CD8-positive, alpha-beta memory T cell (primary cell): ENCODE results near the gene ASB3. TPM values are rescaled to one million over a fixed set of nuclear protein-coding genes. Genes with fewer than 3 reads are reported as not detected.
A peak's percentile ranks its signal among the peaks of the same experiment; 100 is the strongest.

Experiments
- CTCF ChIA-PET: fragments of 350-600 bp; sonication (Branson Sonifier 250); formaldehyde crosslinking; loops from one replicate; lab custom pipeline; 2021; ENCODE audit warnings: antibody characterized with exemption; lab: Charles Lee
- POLR2A ChIA-PET: fragments of 350-600 bp; sonication (Branson Sonifier 250); formaldehyde crosslinking; loops from one replicate; lab custom pipeline; 2021; ENCODE audit warnings: antibody characterized with exemption; lab: Charles Lee
- DNase-seq, 5 donors: peaks; one replicate each; pipeline versions ENCODE4 v3.0.0 to v3.0.0-alpha.2; 2020 to 2022; ENCODE audit warnings: mixed read lengths in 1 of 5
- H3K27ac ChIP-seq: one replicate; pipeline ENCODE4 v1.7.0; 2013; ENCODE audit warnings: low read depth, mild to moderate bottlenecking, low read length, moderate library complexity
- H3K27me3 ChIP-seq: 2 replicates; pipeline ENCODE4 v1.7.0; 2013; ENCODE audit warnings: low read length, mild to moderate bottlenecking; ENCODE audit not compliant: insufficient read depth, poor library complexity, severe bottlenecking
- H3K36me3 ChIP-seq: 2 replicates; pipeline ENCODE4 v1.7.0; 2013; ENCODE audit warnings: mild to moderate bottlenecking, low read length, moderate library complexity; ENCODE audit not compliant: insufficient read depth
- H3K4me1 ChIP-seq: 2 replicates; pipeline ENCODE4 v1.7.0; 2013; ENCODE audit warnings: mild to moderate bottlenecking, low read length, moderate library complexity; ENCODE audit not compliant: insufficient read depth
- H3K4me3 ChIP-seq: 2 replicates; pipeline ENCODE4 v1.7.0; 2013; ENCODE audit warnings: mild to moderate bottlenecking, low read length
- H3K9me3 ChIP-seq: 2 replicates; pipeline ENCODE4 v1.7.0; 2013; ENCODE audit warnings: mild to moderate bottlenecking, low read length
- H3K27ac Mint-ChIP-seq, 8 donors: one replicate each; pipeline ENCODE4 v1.8.0; 2020 to 2021; ENCODE audit warnings: mixed read lengths in 8 of 8, mild to moderate bottlenecking in 6 of 8, inconsistent platforms in 3 of 8, moderate library complexity in 3 of 8
- H3K27me3 Mint-ChIP-seq, 2 donors: one replicate each; pipeline ENCODE4 v1.8.0; 2020 to 2021; ENCODE audit warnings: mixed read lengths in 2 of 2, mild to moderate bottlenecking in 1 of 2, moderate library complexity in 1 of 2
- H3K36me3 Mint-ChIP-seq, 3 donors: one replicate each; pipeline ENCODE4 v1.8.0; 2020 to 2021; ENCODE audit warnings: mixed read lengths in 3 of 3, inconsistent platforms in 1 of 3, mild to moderate bottlenecking in 1 of 3
- H3K4me1 Mint-ChIP-seq, 3 donors: one replicate each; pipeline ENCODE4 v1.8.0; 2020 to 2021; ENCODE audit warnings: mixed read lengths in 3 of 3, inconsistent platforms in 1 of 3, mild to moderate bottlenecking in 1 of 3
- H3K4me3 Mint-ChIP-seq, 7 donors: one replicate each; pipeline ENCODE4 v1.8.0; 2020 to 2021; ENCODE audit warnings: mixed read lengths in 7 of 7, mild to moderate bottlenecking in 6 of 7, moderate library complexity in 4 of 7, inconsistent platforms in 2 of 7
- H3K9me3 Mint-ChIP-seq, 5 donors: one replicate each; pipeline ENCODE4 v1.8.0; 2020 to 2022; ENCODE audit warnings: mixed read lengths in 5 of 5, mild to moderate bottlenecking in 3 of 5, moderate library complexity in 2 of 5, inconsistent platforms in 1 of 5
- polyA plus RNA-seq: library from polyadenylated mRNA; unstranded; fragments of 300-500 nt; fragmentation: Illumina TruSeq; gene quantifications from one replicate; pipeline ENCODE4 v1.2.3, GENCODE V29; 2021
- total RNA-seq, 2 experiments: library from RNA; stranded (reverse); gene quantifications; one replicate each; pipeline ENCODE4 v1.2.3, GENCODE V29; 2021

The ASB3 gene
- total and polyA plus RNA-seq, 3 experiments from 2014 or later, result 17.8 to 24.4 (median 18.0) TPM

- H3K4me1 Mint-ChIP-seq, result peaks cover 59 to 71% (median 62%) of the 10 kb centered on the region in 3 donors
- POLR2A ChIA-PET, result no interaction called here
- no peaks in the 10 kb centered on the region for H3K27me3 ChIP-seq
- H3K4me3 Mint-ChIP-seq, result peak overlapping the region in 6 of 7 donors; percentile 46 to 99 (median 95)
- H3K27ac Mint-ChIP-seq, result peak overlapping the region; percentile 21 to 99 (median 86)
- no peaks in the 10 kb centered on the region for H3K9me3 ChIP-seq
- H3K4me3 ChIP-seq, result no peak overlapping the region
- no peak overlapping the region for H3K27ac ChIP-seq
- H3K36me3 Mint-ChIP-seq, result peaks cover 0 to 44% (median 7%) of the 10 kb centered on the region in 3 donors
- no peaks in the 10 kb centered on the region for H3K9me3 Mint-ChIP-seq
- H3K36me3 ChIP-seq, result no peaks in the 10 kb centered on the region
- peaks cover 37% of the 10 kb centered on the region for H3K4me1 ChIP-seq
- no peaks in the 10 kb centered on the region for H3K27me3 Mint-ChIP-seq
- DNase-seq, result no peak
- CTCF ChIA-PET, result interaction anchor here (0.9 to 1.1 kb wide), 2 partner anchors 9 to 12 kb away, joined by 3 read pairs; no protein-coding TSS in a partner anchor
Measured at GRCh38 chr2:53784436-53784835, 2.3 kb downstream of the ASB3 start.

DNA sequence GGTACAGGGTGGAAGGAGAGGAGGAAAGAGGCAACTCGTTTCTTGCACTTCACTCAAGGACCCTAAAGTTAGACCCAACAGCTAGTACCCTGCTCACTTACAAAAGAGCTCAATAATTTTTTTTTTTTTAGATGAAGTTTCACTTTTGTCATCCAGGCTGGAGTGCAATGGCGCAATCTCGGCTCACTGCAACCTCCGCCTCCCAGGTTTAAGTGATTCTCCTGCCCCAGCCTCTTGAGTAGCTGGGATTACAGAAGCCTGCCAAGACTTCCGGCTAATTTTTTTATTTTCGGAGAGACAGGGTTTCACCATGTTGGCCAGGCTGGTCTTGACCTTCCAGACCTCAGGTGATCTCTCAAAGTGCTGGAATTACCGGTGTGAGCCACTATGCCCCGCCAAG, 4.1 kb downstream of the ASB3 start:
- Mint-ChIP-seq H3K27me3 (no peaks in the 10 kb centered on the region), H3K27ac (peak overlapping the region in 2 of 8 donors; percentile 5 to 51), H3K4me3 (no peak overlapping the region), H3K9me3 (no peaks in the 10 kb centered on the region), H3K4me1 (peaks cover 54 to 61% (median 56%) of the 10 kb centered on the region in 3 donors), H3K36me3 (peaks cover 0 to 51% (median 7%) of the 10 kb centered on the region in 3 donors)
- H3K27me3 ChIP-seq, result no peaks in the 10 kb centered on the region
- H3K4me1 ChIP-seq, result peaks cover 24% of the 10 kb centered on the region
- POLR2A ChIA-PET, result interaction anchor here (0.7 kb wide), 1 partner anchor 942 kb away, joined by 4 read pairs; no protein-coding TSS in a partner anchor
- no peak overlapping the region for H3K4me3 ChIP-seq
- CTCF ChIA-PET, result no interaction called here
- H3K9me3 ChIP-seq, result no peaks in the 10 kb centered on the region
- H3K36me3 ChIP-seq, result peaks cover 4% of the 10 kb centered on the region
- no peak for DNase-seq
- no peak overlapping the region for H3K27ac ChIP-seq

- Histone ChIP-seq H3K4me3 (no peak overlapping the region), H3K27ac (no peak overlapping the region), H3K27me3 (no peaks in the 10 kb centered on the region), H3K4me1 (peaks cover 8% of the 10 kb centered on the region), H3K9me3 (no peaks in the 10 kb centered on the region), H3K36me3 (peaks cover 4% of the 10 kb centered on the region)
- H3K9me3 Mint-ChIP-seq, result no peaks in the 10 kb centered on the region
- no peak overlapping the region for H3K4me3 Mint-ChIP-seq
- ChIA-PET POLR2A (no interaction called here), CTCF (interaction anchor here (2.2 kb wide), 1 partner anchor 13 kb away, joined by 8 read pairs; the partner anchor contains the start of gene CHAC2)
- peak overlapping the region in 3 of 8 donors; percentile 13 to 56 (median 37) for H3K27ac Mint-ChIP-seq
- peaks cover 0 to 41% (median 9%) of the 10 kb centered on the region in 3 donors for H3K36me3 Mint-ChIP-seq
- peaks cover 47 to 57% (median 47%) of the 10 kb centered on the region in 3 donors for H3K4me1 Mint-ChIP-seq
- no peak for DNase-seq
- no peaks in the 10 kb centered on the region for H3K27me3 Mint-ChIP-seq
Measured at GRCh38 chr2:53780056-53780455, 6.7 kb downstream of the ASB3 start.

GRCh38 chr2:53778536-53779162, 8.1 kb downstream of the ASB3 start:
- H3K27ac ChIP-seq, result no peak overlapping the region
- peaks cover 0 to 48% (median 9%) of the 10 kb centered on the region in 3 donors for H3K36me3 Mint-ChIP-seq
- no peak for DNase-seq
- no peak overlapping the region for H3K4me3 Mint-ChIP-seq
- H3K27ac Mint-ChIP-seq, result peak overlapping the region in 3 of 8 donors; percentile 24 to 40 (median 28)
- peaks cover 39 to 43% (median 40%) of the 10 kb centered on the region in 3 donors for H3K4me1 Mint-ChIP-seq
- H3K4me3 ChIP-seq, result no peak overlapping the region
- POLR2A ChIA-PET, result no interaction called here
- H3K4me1 ChIP-seq, result no peaks in the 10 kb centered on the region
- CTCF ChIA-PET, result no interaction called here
- H3K27me3 ChIP-seq, result no peaks in the 10 kb centered on the region
- H3K36me3 ChIP-seq, result peaks cover 4% of the 10 kb centered on the region
- no peaks in the 10 kb centered on the region for H3K27me3 Mint-ChIP-seq
- no peaks in the 10 kb centered on the region for H3K9me3 ChIP-seq
- no peaks in the 10 kb centered on the region for H3K9me3 Mint-ChIP-seq

DNA sequence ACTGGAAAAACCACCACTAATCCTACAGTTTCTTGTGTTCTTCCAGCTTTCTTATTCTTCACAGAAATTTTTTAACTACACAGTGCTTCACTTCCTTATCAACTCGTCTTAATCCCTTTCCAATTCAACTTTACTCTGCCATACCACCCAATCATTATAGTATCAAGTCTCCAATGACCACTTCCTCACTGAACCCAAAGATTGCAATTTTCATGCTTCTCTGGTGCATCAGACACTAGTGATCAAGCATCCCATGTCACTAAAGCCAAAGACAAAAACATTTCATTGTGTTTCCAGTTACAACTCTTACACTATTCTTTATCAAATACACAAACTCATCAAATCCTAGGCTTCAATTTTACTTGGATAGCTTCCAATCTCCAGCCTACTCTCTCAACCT, 9.6 kb downstream of the ASB3 start:
- H3K4me3 Mint-ChIP-seq, result peak overlapping the region in 1 of 7 donors; percentile 6
- Histone ChIP-seq H3K9me3 (no peaks in the 10 kb centered on the region), H3K36me3 (peaks cover 4% of the 10 kb centered on the region), H3K4me1 (no peaks in the 10 kb centered on the region), H3K27me3 (no peaks in the 10 kb centered on the region), H3K27ac (no peak overlapping the region), H3K4me3 (no peak overlapping the region)
- ChIA-PET CTCF (interaction anchor here (1.7 kb wide), 1 partner anchor 10 kb away, joined by 5 read pairs; the partner anchor contains the start of gene CHAC2), POLR2A (interaction anchor here (1.5 kb wide), 1 partner anchor 9 kb away, joined by 6 read pairs; the partner anchor contains the start of gene CHAC2)
- no peaks in the 10 kb centered on the region for H3K27me3 Mint-ChIP-seq
- peaks cover 0 to 44% (median 9%) of the 10 kb centered on the region in 3 donors for H3K36me3 Mint-ChIP-seq
- peak overlapping the region in 4 of 8 donors; percentile 2 to 37 (median 10) for H3K27ac Mint-ChIP-seq
- H3K9me3 Mint-ChIP-seq, result no peaks in the 10 kb centered on the region
- no peak for DNase-seq
- H3K4me1 Mint-ChIP-seq, result peaks cover 29 to 31% (median 29%) of the 10 kb centered on the region in 3 donors

DNA sequence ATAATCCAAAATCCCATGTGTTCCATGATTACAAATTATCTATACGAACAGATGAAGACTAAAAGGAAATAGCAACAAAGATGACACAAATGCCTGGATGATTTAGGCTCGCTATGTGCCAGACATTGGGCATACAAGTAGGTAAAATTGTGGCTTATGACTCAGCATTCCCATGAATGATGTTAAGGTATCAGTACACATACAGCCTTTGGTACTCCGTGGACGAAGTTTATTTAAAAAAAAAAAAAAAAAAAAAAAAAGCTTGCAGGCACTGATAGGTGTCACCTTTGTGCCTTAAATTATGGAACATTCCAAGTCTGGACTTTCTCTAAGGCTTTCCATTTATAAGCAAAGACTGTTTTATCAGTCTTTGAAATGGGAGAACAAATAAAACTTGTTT, 16.5 kb downstream of the ASB3 start:
- Histone ChIP-seq H3K9me3 (no peaks in the 10 kb centered on the region), H3K36me3 (no peaks in the 10 kb centered on the region), H3K27me3 (no peaks in the 10 kb centered on the region), H3K4me3 (no peak overlapping the region), H3K27ac (no peak overlapping the region), H3K4me1 (peaks cover 4% of the 10 kb centered on the region)
- no peaks in the 10 kb centered on the region for H3K27me3 Mint-ChIP-seq
- H3K4me3 Mint-ChIP-seq, result peak overlapping the region in 1 of 7 donors; percentile 23
- peaks cover 29 to 46% (median 32%) of the 10 kb centered on the region in 3 donors for H3K4me1 Mint-ChIP-seq
- DNase-seq, result no peak
- H3K36me3 Mint-ChIP-seq, result peaks cover 0 to 21% (median 2%) of the 10 kb centered on the region in 3 donors
- ChIA-PET CTCF (no interaction called here), POLR2A (no interaction called here)
- peak overlapping the region in 5 of 8 donors; percentile 17 to 55 (median 53) for H3K27ac Mint-ChIP-seq
- no peaks in the 10 kb centered on the region for H3K9me3 Mint-ChIP-seq

GRCh38 chr2:53769318-53769945, 17.3 kb downstream of the ASB3 start:
- ChIA-PET CTCF (no interaction called here), POLR2A (no interaction called here)
- Histone ChIP-seq H3K36me3 (no peaks in the 10 kb centered on the region), H3K27ac (no peak overlapping the region), H3K4me1 (peaks cover 4% of the 10 kb centered on the region), H3K27me3 (no peaks in the 10 kb centered on the region), H3K9me3 (no peaks in the 10 kb centered on the region), H3K4me3 (no peak overlapping the region)
- Mint-ChIP-seq H3K27ac (peak overlapping the region in 5 of 8 donors; percentile 30 to 92 (median 55)), H3K4me1 (peaks cover 29 to 46% (median 32%) of the 10 kb centered on the region in 3 donors), H3K9me3 (no peaks in the 10 kb centered on the region), H3K4me3 (peak overlapping the region in 3 of 7 donors; percentile 23 to 95 (median 48)), H3K36me3 (peaks cover 0 to 22% (median 3%) of the 10 kb centered on the region in 3 donors), H3K27me3 (no peaks in the 10 kb centered on the region)
- no peak for DNase-seq
